ENCODE results near the gene BCKDHA.

DNA sequence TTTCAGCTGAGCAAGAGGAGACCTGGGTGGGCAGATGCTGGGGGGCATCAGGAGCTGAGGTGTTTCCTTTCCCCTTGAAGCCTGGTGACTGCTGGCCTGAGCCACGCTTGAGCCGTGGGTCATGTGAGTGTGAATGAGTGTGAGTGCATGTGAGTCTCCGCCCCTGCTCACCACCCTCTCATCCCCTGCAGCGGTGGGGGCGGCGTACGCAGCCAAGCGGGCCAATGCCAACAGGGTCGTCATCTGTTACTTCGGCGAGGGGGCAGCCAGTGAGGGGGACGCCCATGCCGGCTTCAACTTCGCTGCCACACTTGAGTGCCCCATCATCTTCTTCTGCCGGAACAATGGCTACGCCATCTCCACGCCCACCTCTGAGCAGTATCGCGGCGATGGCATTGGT lies 24.4 kb downstream of the BCKDHA start:
- TF ChIP-seq POLR2A (IDR thresholded peaks at IDR 0.05; ENCODE audit: low read length): no peak
- no peak for TF ChIP-seq GATA1 (IDR thresholded peaks at IDR 0.05; ENCODE audit: low read depth, low read length)
